Adrenal gland (tissue), 12 donors: ENCODE results near the gene LRIT3. TPM values are rescaled to one million over a fixed set of nuclear protein-coding genes. Genes with fewer than 3 reads are reported as not detected.

Experiments
- DNase-seq, 7 donors: peaks; one replicate each; pipeline ENCODE4 v3.0.0-alpha.2; 2019 to 2020
- H3K27ac ChIP-seq, 5 donors: fragments of 200-600 bp; sonication (generic) in 4 of 5; 1 replicate in 3 of 5; 2 replicates in 2 of 5; pipeline versions ENCODE4 v1.5.1 to v1.8.0; 2016 to 2020; ENCODE audit warnings: mild to moderate bottlenecking in 1 of 5
- H3K27me3 ChIP-seq: fragments of 200-600 bp; 2 replicates; pipeline ENCODE4 v1.8.0; 2021
- H3K36me3 ChIP-seq, 2 donors: fragments of 200-600 bp; replicated peaks in 1 of 2; 1 replicate in 1 of 2; 2 replicates in 1 of 2; pipeline versions ENCODE4 v1.5.1 to v1.8.0; 2018 to 2022
- H3K4me1 ChIP-seq, 2 donors: fragments of 200-600 bp; replicated peaks in 1 of 2; 1 replicate in 1 of 2; 2 replicates in 1 of 2; pipeline versions ENCODE4 v1.5.1 to v1.8.0; 2018 to 2021
- H3K4me3 ChIP-seq, 4 donors: fragments of 200-600 bp; sonication (generic) in 3 of 4; one replicate each; pipeline ENCODE4 v1.5.1; 2016 to 2018
- H3K9me3 ChIP-seq, 3 donors: fragments of 200-600 bp; sonication (generic) in 1 of 3; replicated peaks in 1 of 3; 1 replicate in 2 of 3; 2 replicates in 1 of 3; pipeline versions ENCODE4 v1.5.1 to v1.8.0; 2016 to 2021
- POLR2A ChIP-seq, 2 donors: fragments of 450-650 bp; IDR thresholded peaks; one replicate each; pipeline ENCODE4 v1.6.1; 2017; ENCODE audit warnings: antibody characterized with exemption in 2 of 2, mild to moderate bottlenecking in 2 of 2, moderate library complexity in 1 of 2
- WGBS, 4 donors: extraction: QIAGEN DNeasy Blood & Tissue Kit in 2 of 4; methylation state at CpG; one replicate each; pipeline versions ENCODE4 v1.1.5 to v1.1.7; 2013 to 2017; 5-methylcytosine and 5-hydroxymethylcytosine counted together
- intact Hi-C, 2 donors: fragments of 100-400 bp; cut with DNase I; formaldehyde crosslinking; loops; one replicate each; pipeline versions ENCODE4 v1.14.1 to v1.15.0; 2022 to 2023
- polyA plus RNA-seq, 3 donors: library from polyadenylated mRNA; stranded (reverse); fragments of 200-250 nt in 2 of 3; fragments of 350-450 nt in 1 of 3; fragmentation: Illumina TruSeq in 1 of 3; extraction: RNeasy Lipid Tissue Mini Kit (QIAGEN cat#74804) in 1 of 3; gene quantifications; one replicate each; pipeline ENCODE4 v1.2.3, GENCODE V29; 2013 to 2014
- total RNA-seq, 9 donors: library from RNA; depleted of rRNA in 4 of 9; stranded (reverse); fragments of >200 nt in 4 of 9; fragments of 120-200 nt in 1 of 9; fragmentation: NEBNext Ultra II Directional in 1 of 9; extraction: Animal tissue kit (Norgen Biotek cat#: 25700) in 1 of 9; gene quantifications; one replicate each; pipeline versions ENCODE4 v1.1.0 to v1.2.4, GENCODE V29; 2013 to 2023
- TF ChIP-seq, protein P1 (sequence below), 6 experiments: fragments of 450-650 bp in 4 of 6; fragments of 200-600 bp in 2 of 6; sonication (generic) in 1 of 6; IDR thresholded peaks; 1 replicate in 5 of 6; 2 replicates in 1 of 6; pipeline versions ENCODE4 v1.5.1 to v1.8.0; 2016 to 2021; ENCODE audit warnings: antibody characterized with exemption in 6 of 6, mild to moderate bottlenecking in 2 of 6, moderate library complexity in 1 of 6
- donor health status: healthy with polysubstance abuse.
- donor health status: Bipolar disorder and iron deficiency.
- donor health status: DM: yes; HTN: yes; CAD: no.
- donor health status: DM: no; HTN: no; CAD: no.
- donor health status: DM: no; HTN: no; CAD: no.
- donor health status: DM: yes; HTN: yes; CAD: no.

Gene LRIT3
- total and polyA plus RNA-seq, 12 donors, result 0.07 to 0.85 (median 0.18) TPM; not detected in 2

DNA sequence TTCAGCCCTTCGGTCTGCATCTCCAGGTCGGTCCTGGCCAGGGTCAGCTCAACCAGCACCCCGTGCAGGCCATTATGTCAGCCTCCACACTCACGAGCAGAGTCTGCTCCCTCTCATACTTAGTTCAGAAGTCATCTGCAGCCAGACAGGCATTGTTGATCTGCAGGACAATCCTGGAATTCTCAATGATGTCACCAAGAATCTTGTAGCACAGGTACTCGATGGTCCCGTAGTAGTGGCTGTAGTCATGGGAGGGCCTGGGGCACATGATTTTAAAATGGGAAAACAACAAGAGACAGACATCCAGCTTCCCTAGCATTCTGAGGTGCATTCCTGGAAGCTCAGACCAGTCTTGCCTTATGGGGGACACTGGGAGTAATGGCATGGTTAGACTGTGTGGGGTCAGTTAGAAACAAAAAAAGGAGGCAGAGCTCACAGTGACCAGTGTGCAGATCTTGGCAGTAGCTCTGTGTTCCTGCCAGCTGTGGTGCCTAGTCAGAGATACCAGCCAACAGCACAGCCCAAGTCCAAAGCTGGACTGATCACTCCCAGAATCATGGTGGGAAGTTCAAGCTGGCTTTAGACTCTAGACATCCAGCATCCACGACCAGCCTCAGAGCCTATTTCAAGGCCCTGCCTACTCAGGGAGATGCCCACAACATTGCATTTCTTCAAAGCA lies 31.9 kb downstream of the LRIT3 start:
- no peak for DNase-seq
- H3K4me1 ChIP-seq, result no peaks in the 10 kb centered on the region
- no peaks in the 10 kb centered on the region for H3K36me3 ChIP-seq
- H3K27me3 ChIP-seq, result no peaks in the 10 kb centered on the region
- intact Hi-C loops, result no loop called here
- TF ChIP-seq, protein P1, sequence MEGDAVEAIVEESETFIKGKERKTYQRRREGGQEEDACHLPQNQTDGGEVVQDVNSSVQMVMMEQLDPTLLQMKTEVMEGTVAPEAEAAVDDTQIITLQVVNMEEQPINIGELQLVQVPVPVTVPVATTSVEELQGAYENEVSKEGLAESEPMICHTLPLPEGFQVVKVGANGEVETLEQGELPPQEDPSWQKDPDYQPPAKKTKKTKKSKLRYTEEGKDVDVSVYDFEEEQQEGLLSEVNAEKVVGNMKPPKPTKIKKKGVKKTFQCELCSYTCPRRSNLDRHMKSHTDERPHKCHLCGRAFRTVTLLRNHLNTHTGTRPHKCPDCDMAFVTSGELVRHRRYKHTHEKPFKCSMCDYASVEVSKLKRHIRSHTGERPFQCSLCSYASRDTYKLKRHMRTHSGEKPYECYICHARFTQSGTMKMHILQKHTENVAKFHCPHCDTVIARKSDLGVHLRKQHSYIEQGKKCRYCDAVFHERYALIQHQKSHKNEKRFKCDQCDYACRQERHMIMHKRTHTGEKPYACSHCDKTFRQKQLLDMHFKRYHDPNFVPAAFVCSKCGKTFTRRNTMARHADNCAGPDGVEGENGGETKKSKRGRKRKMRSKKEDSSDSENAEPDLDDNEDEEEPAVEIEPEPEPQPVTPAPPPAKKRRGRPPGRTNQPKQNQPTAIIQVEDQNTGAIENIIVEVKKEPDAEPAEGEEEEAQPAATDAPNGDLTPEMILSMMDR (IDR thresholded peaks at IDR 0.05), result no peak
- TF ChIP-seq POLR2A (IDR thresholded peaks at IDR 0.05), result no peak
- no peak overlapping the region for H3K4me3 ChIP-seq
- no peak overlapping the region for H3K27ac ChIP-seq
- 73 to 90% (median 89%) methylated on average over 6 to 7 of the region's 7 CpGs for WGBS, 4 donors
- H3K9me3 ChIP-seq, result no peaks in the 10 kb centered on the region

DNA sequence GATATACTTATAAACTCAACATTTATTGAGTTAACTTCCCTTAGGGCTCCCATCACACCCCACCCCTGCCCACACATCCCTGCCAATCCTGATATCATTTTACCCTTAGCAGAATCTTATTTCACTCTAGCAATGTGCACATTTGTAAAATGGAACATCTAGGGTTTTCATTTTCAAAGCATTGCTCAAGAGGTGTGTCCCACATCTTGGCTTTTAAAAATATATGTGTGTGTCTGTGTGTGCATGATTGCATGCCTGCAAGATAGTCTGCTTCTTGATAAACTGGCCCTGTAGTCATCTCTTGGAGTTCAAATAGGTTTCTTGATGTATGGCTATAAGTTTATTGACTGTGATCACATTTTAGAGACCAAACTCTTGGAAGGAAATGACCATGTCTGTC lies 38.4 kb downstream of the LRIT3 start:
- Histone ChIP-seq H3K27me3 (no peaks in the 10 kb centered on the region), H3K4me3 (no peak overlapping the region), H3K9me3 (no peaks in the 10 kb centered on the region), H3K4me1 (no peaks in the 10 kb centered on the region), H3K36me3 (no peaks in the 10 kb centered on the region), H3K27ac (no peak overlapping the region)
- intact Hi-C loops, result no loop called here
- no peak for TF ChIP-seq POLR2A (IDR thresholded peaks at IDR 0.05)
- TF ChIP-seq, protein P1 (IDR thresholded peaks at IDR 0.05), result no peak
- no peak for DNase-seq

DNA sequence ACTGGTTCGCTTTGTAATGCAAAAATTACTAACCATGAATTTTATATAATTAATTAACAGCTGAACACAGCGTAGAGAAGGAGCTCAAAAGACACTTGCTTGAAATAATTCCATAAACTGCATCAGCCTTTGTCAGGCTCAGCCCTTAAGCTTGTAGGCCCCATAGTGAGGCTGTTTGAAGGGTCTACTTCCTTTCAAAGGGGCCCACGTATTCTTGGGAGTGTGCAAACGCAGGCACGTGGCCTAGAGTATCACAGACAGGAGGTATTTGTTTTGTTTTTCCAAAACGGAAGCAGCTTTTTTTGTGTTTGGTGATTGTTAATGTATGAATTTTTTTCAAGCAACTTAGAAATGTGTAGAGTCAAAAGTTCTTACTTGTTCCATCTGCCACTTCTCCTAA lies 39.2 kb downstream of the LRIT3 start:
- H3K4me3 ChIP-seq, result no peak overlapping the region
- intact Hi-C loops, result no loop called here
- WGBS, 4 donors, result 48 to 59% (median 55%) methylated on average over 6 of the region's 6 CpGs
- no peaks in the 10 kb centered on the region for H3K9me3 ChIP-seq
- TF ChIP-seq, protein P1 (IDR thresholded peaks at IDR 0.05), result no peak
- TF ChIP-seq POLR2A (IDR thresholded peaks at IDR 0.05), result no peak
- DNase-seq, result no peak
- no peaks in the 10 kb centered on the region for H3K36me3 ChIP-seq
- H3K27me3 ChIP-seq, result no peaks in the 10 kb centered on the region
- no peaks in the 10 kb centered on the region for H3K4me1 ChIP-seq
- H3K27ac ChIP-seq, result no peak overlapping the region

DNA sequence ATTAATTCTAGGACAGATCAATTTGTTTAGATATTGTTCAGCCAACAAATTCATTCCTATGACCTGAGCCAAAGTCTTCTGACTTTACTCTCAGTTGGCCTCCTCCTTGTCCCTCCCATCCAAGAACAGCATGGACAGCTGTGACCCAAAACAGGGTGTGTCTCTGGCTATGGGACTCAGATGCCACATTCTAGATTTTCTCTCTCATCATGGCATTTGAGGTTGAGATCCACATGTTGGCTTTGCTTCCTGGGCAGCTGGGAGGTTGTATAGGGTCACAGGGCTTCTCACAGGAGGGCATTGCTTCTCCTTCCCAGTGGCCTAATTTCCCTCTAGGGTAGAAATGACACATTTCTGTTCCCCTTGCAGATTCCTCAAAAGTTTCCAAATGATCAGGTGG lies 42.2 kb downstream of the LRIT3 start:
- intact Hi-C loops, result no loop called here
- no peaks in the 10 kb centered on the region for H3K36me3 ChIP-seq
- TF ChIP-seq, protein P1 (IDR thresholded peaks at IDR 0.05), result no peak
- TF ChIP-seq POLR2A (IDR thresholded peaks at IDR 0.05), result no peak

More for the DNA sequence above, 42.2 kb downstream of the LRIT3 start:
- H3K4me3 ChIP-seq, result no peak overlapping the region
- no peak overlapping the region for H3K27ac ChIP-seq
- no peaks in the 10 kb centered on the region for H3K27me3 ChIP-seq
- no peak for DNase-seq
- H3K9me3 ChIP-seq, result no peaks in the 10 kb centered on the region
- no peaks in the 10 kb centered on the region for H3K4me1 ChIP-seq
